Mucosa of stomach (tissue), 1 donor: ENCODE results near the gene RUNDC1.
A peak's percentile ranks its signal among the peaks of the same experiment; 100 is the strongest.
"Not testable (repeated sequence)": the region's sequence is repeated elsewhere in the genome, so short reads cannot be mapped to it uniquely, and the experiment has no call there.

Experiments used
- H3K27me3 ChIP-seq: one replicate; pipeline ENCODE4 v1.7.0; 2013; ENCODE audit warnings: mild to moderate bottlenecking, low read length; ENCODE audit not compliant: control insufficient read depth, insufficient read depth
- H3K36me3 ChIP-seq: one replicate; pipeline ENCODE4 v1.7.0; 2013; ENCODE audit warnings: low read length; ENCODE audit not compliant: control insufficient read depth, insufficient read depth
- H3K4me1 ChIP-seq: one replicate; pipeline ENCODE4 v1.7.0; 2013; ENCODE audit warnings: mild to moderate bottlenecking, low read length; ENCODE audit not compliant: control insufficient read depth, insufficient read depth
- H3K4me3 ChIP-seq: one replicate; pipeline ENCODE4 v1.7.0; 2013; ENCODE audit warnings: low read length
- H3K9ac ChIP-seq: one replicate; pipeline ENCODE4 v1.7.0; 2013; ENCODE audit warnings: mild to moderate bottlenecking, low read length, moderate library complexity
- H3K9me3 ChIP-seq: one replicate; pipeline ENCODE4 v1.7.0; 2013; ENCODE audit warnings: mild to moderate bottlenecking, low read length, moderate library complexity; ENCODE audit not compliant: control insufficient read depth
- donor health status: Pancreatic carcinoma.

The RUNDC1 gene

GRCh38 chr17:42997390-42997983 lies 17.1 kb downstream of the RUNDC1 start:
- no peaks in the 10 kb centered on the region for H3K36me3 ChIP-seq
- peak overlapping the region; percentile 68 for H3K9ac ChIP-seq
- no peaks in the 10 kb centered on the region for H3K27me3 ChIP-seq
- H3K9me3 ChIP-seq: no peaks in the 10 kb centered on the region
- peaks cover 12% of the 10 kb centered on the region for H3K4me1 ChIP-seq
- H3K4me3 ChIP-seq: no peak overlapping the region

GRCh38 chr17:42997984-42998938 lies 17.9 kb downstream of the RUNDC1 start, which contains the start of gene RPL27:
TSS of gene RPL27 (plus strand) at chr17:42998419. CDS start at chr17:42998751, 332 bp downstream.
- peak within 1 kb of the TSS; percentile 97 for H3K4me3 ChIP-seq
- H3K36me3 ChIP-seq: no peaks in the 10 kb centered on the region
- H3K4me1 ChIP-seq: peaks cover 12% of the 10 kb centered on the region

GRCh38 chr17:42999003-42999525 lies 18.7 kb downstream of the RUNDC1 start:
- H3K4me1 ChIP-seq: peaks cover 12% of the 10 kb centered on the region
- peak overlapping the region; percentile 97 for H3K4me3 ChIP-seq
- H3K36me3 ChIP-seq: no peaks in the 10 kb centered on the region
- H3K27me3 ChIP-seq: no peaks in the 10 kb centered on the region
- H3K9me3 ChIP-seq: no peaks in the 10 kb centered on the region
- peak overlapping the region; percentile 96 for H3K9ac ChIP-seq

More at GRCh38 chr17:42997984-42998938, 17.9 kb downstream of the RUNDC1 start, which contains the start of gene RPL27:
- no peaks in the 10 kb centered on the region for H3K9me3 ChIP-seq
- peak within 1 kb of the TSS; percentile 96 for H3K9ac ChIP-seq
- no peaks in the 10 kb centered on the region for H3K27me3 ChIP-seq

- not testable (repeated sequence) for H3K9ac ChIP-seq
Measured at GRCh38 chr17:43000894-43001293, 20.5 kb downstream of the RUNDC1 start.

GRCh38 chr17:43003542-43004172 lies 23.3 kb downstream of the RUNDC1 start:
- peaks cover 19% of the 10 kb centered on the region for H3K4me1 ChIP-seq
- H3K27me3 ChIP-seq: no peaks in the 10 kb centered on the region
- H3K4me3 ChIP-seq: no peak overlapping the region
- H3K9ac ChIP-seq: no peak overlapping the region
- no peaks in the 10 kb centered on the region for H3K36me3 ChIP-seq
- no peaks in the 10 kb centered on the region for H3K9me3 ChIP-seq

More at GRCh38 chr17:43000894-43001293, 20.5 kb downstream of the RUNDC1 start:
- H3K4me3 ChIP-seq, H3K27me3 ChIP-seq, H3K9me3 ChIP-seq, H3K36me3 ChIP-seq: not testable (repeated sequence)
- H3K4me1 ChIP-seq: peaks cover 12% of the 10 kb centered on the region

GRCh38 chr17:43006639-43007551 lies 26.5 kb downstream of the RUNDC1 start, which contains the start of gene IFI35:
TSS of gene IFI35 (plus strand) at chr17:43006784. CDS start at chr17:43006948, 164 bp downstream.
- Histone ChIP-seq H3K36me3 (no peaks in the 10 kb centered on the region), H3K4me1 (peaks cover 20% of the 10 kb centered on the region), H3K9me3 (no peaks in the 10 kb centered on the region), H3K27me3 (no peaks in the 10 kb centered on the region), H3K9ac (peak within 1 kb of the TSS; percentile 99), H3K4me3 (peak within 1 kb of the TSS; percentile 100)

GRCh38 chr17:43010667-43011308 lies 30.4 kb downstream of the RUNDC1 start:
- no peak overlapping the region for H3K9ac ChIP-seq

GRCh38 chr17:43011728-43012472 lies 31.5 kb downstream of the RUNDC1 start:
- Histone ChIP-seq H3K27me3 (no peaks in the 10 kb centered on the region), H3K36me3 (no peaks in the 10 kb centered on the region), H3K9me3 (no peaks in the 10 kb centered on the region), H3K9ac (peak overlapping the region; percentile 39), H3K4me3 (no peak overlapping the region), H3K4me1 (peaks cover 40% of the 10 kb centered on the region)

More at GRCh38 chr17:43010667-43011308, 30.4 kb downstream of the RUNDC1 start:
- H3K4me3 ChIP-seq: no peak overlapping the region
- H3K4me1 ChIP-seq: peaks cover 40% of the 10 kb centered on the region
- H3K9me3 ChIP-seq: no peaks in the 10 kb centered on the region
- H3K36me3 ChIP-seq: no peaks in the 10 kb centered on the region
- no peaks in the 10 kb centered on the region for H3K27me3 ChIP-seq

- H3K4me3 ChIP-seq: no peak overlapping the region
- H3K36me3 ChIP-seq: no peaks in the 10 kb centered on the region
- H3K9ac ChIP-seq: no peak overlapping the region
- no peaks in the 10 kb centered on the region for H3K27me3 ChIP-seq
- H3K9me3 ChIP-seq: no peaks in the 10 kb centered on the region
- peaks cover 37% of the 10 kb centered on the region for H3K4me1 ChIP-seq
Measured at GRCh38 chr17:43013296-43013695, 32.9 kb downstream of the RUNDC1 start.

- no peaks in the 10 kb centered on the region for H3K27me3 ChIP-seq
- peaks cover 42% of the 10 kb centered on the region for H3K4me1 ChIP-seq
- no peaks in the 10 kb centered on the region for H3K36me3 ChIP-seq
- no peak overlapping the region for H3K9ac ChIP-seq
- no peaks in the 10 kb centered on the region for H3K9me3 ChIP-seq
- no peak overlapping the region for H3K4me3 ChIP-seq
Measured at GRCh38 chr17:43014020-43014648, 33.8 kb downstream of the RUNDC1 start.
